ENCODE results near the gene FLT1.

DNA sequence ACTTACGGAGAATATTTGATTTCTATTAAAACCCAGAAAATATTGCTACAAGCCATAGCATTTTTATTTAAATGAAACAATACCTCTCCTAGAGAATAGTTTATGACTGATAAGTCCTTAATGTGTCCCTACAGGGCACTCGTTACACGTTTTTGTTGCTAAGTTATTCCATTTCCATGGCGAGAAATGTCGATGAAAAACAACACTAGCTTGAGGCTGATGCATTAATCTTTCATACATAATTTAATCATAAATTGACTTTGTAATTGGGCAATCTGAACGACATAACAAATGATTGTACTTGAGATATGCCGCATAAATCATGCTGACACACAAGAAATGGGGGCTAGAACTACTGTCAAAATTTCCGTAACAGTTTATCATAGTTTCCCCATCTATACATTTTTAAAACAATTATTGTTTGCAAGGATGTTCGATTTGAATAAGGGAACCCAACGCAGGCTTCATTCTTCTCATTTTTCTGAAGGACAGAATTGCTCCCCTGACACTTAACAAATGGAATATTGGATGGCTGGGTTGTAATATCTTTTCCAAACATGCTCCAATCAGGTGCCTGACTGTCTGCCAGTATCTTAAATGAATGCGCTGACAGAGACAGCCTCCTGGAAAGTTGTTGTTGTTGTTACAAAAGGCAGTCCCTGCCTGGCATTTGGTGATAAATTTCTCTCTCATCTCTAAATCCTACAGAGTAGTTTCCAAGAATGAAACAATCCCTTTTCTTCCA, 61.9 kb downstream of the FLT1 start:
- TF ChIP-seq, protein P1, sequence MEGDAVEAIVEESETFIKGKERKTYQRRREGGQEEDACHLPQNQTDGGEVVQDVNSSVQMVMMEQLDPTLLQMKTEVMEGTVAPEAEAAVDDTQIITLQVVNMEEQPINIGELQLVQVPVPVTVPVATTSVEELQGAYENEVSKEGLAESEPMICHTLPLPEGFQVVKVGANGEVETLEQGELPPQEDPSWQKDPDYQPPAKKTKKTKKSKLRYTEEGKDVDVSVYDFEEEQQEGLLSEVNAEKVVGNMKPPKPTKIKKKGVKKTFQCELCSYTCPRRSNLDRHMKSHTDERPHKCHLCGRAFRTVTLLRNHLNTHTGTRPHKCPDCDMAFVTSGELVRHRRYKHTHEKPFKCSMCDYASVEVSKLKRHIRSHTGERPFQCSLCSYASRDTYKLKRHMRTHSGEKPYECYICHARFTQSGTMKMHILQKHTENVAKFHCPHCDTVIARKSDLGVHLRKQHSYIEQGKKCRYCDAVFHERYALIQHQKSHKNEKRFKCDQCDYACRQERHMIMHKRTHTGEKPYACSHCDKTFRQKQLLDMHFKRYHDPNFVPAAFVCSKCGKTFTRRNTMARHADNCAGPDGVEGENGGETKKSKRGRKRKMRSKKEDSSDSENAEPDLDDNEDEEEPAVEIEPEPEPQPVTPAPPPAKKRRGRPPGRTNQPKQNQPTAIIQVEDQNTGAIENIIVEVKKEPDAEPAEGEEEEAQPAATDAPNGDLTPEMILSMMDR (IDR thresholded peaks at IDR 0.05): no peak
- TF ChIP-seq POLR2A (IDR thresholded peaks at IDR 0.05; ENCODE audit: low read depth): no peak

All from esophagus muscularis mucosa (tissue), 3 donors.